ENCODE data around the gene SLC34A1. TPM values are rescaled to one million over a fixed set of nuclear protein-coding genes. Genes with fewer than 3 reads are reported as not detected.

SLC34A1 gene
- total and polyA plus RNA-seq, 2 donors (not counting 1 experiment from before 2014, with no cell fraction given) = 0.06 TPM; not detected in 1

DNA sequence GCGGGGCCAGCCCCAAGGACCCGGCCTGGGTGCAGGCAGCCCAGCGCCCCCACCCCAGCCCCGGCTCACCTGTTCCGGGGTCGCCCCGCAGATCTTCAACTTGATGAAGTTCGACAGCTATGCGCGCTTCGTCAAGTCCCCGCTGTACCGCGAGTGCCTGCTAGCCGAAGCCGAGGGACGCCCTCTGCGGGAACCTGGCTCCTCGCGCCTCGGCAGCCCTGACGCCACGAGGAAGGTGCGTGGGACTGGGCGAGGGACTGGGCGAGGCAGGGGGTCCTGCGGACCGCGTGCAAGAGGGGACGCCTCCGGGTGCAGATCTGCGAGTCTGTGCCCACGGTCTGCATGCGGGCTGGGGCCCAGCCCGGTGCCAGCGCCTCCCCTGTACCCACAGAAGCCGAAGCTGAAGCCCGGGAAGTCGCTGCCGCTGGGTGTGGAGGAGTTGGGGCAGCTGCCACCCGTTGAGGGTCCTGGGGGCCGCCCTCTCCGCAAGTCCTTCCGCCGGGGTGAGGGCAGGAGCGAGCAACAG lies 16.8 kb upstream of the SLC34A1 start:
- ChIA-PET POLR2A (no interaction called here), CTCF (interaction anchor here (0.9 to 1.2 kb wide), 2 partner anchors 23 to 254 kb away, joined by 4 to 5 read pairs; no protein-coding TSS in a partner anchor)

More for the DNA sequence above, 16.8 kb upstream of the SLC34A1 start:
- Histone ChIP-seq H3K79me2 (ENCODE audit: control insufficient read depth, insufficient read depth, low read length) (peaks cover 42% of the 10 kb centered on the region), H3K4me3 (ENCODE audit: control extremely low read depth in 1 of 5, extremely low read depth in 1 of 5, insufficient read depth in 1 of 5, low read depth in 2 of 5, low read length in 4 of 5) (no peak overlapping the region), H3K36me3 (replicated peaks in 1 of 2; ENCODE audit: control extremely low read depth in 1 of 2, control insufficient read depth in 1 of 2, extremely low read depth in 1 of 2, insufficient read depth in 2 of 2, low read length in 1 of 2) (peaks cover 0 to 60% of the 10 kb centered on the region in 2 experiments), H3K4me1 (ENCODE audit: control insufficient read depth in 2 of 2, insufficient read depth in 2 of 2, low read length in 2 of 2) (peaks cover 39 to 55% of the 10 kb centered on the region in 2 donors), H3K27me3 (replicated peaks in 1 of 4; ENCODE audit: control extremely low read depth in 1 of 4, control insufficient read depth in 3 of 4, insufficient read depth in 4 of 4, low read length in 3 of 4) (no peaks in the 10 kb centered on the region), H4K20me1 (ENCODE audit: control insufficient read depth, insufficient read depth, low read length, poor library complexity, severe bottlenecking) (peaks cover 96% of the 10 kb centered on the region), H3K9ac (ENCODE audit: low read length) (no peak overlapping the region), H3K4me2 (replicated peaks; ENCODE audit: low read depth, low read length, poor library complexity, severe bottlenecking) (no peak overlapping the region), H2AFZ (ENCODE audit: insufficient read depth, low read depth, low read length, poor library complexity, severe bottlenecking) (no peak overlapping the region), H3K9me3 (ENCODE audit: control extremely low read depth in 1 of 3, control insufficient read depth in 2 of 3, insufficient read depth in 1 of 3, low read length in 2 of 3) (no peaks in the 10 kb centered on the region), H3K27ac (ENCODE audit: low read length in 2 of 2) (no peak overlapping the region)
- intact Hi-C loops (cut with micrococcal nuclease) = no loop called here
- TF ChIP-seq CTCF (IDR thresholded peaks at IDR 0.05) (no peak), EZH2 (IDR thresholded peaks at IDR 0.05; ENCODE audit: borderline replicate concordance, insufficient read depth, low read depth, low read length, poor library complexity, severe bottlenecking) (no peak)
- Mint-ChIP-seq H3K27me3 (no peaks in the 10 kb centered on the region), H3K4me1 (peaks cover 54% of the 10 kb centered on the region), H3K4me3 (no peak overlapping the region), H3K27ac (no peak overlapping the region), H3K9me3 (ENCODE audit: insufficient read depth) (no peaks in the 10 kb centered on the region)
- WGBS (ENCODE audit: insufficient coverage) = 97% methylated on average over 36 of the region's 46 CpGs
- ATAC-seq (ENCODE audit: low read depth) = no peak
- DNase-seq = no peak
